Keratinocyte (primary cell): ENCODE results near the gene TRAM2. TPM values are rescaled to one million over a fixed set of nuclear protein-coding genes. Genes with fewer than 3 reads are reported as not detected.

Experiments
- DNase-seq: peaks from one replicate; pipeline ENCODE4 v3.0.0-alpha.2; 2011; ENCODE audit warnings: low read depth, missing footprints, low spot score
- FAIRE-seq: peaks from 2 replicates; lab custom pipeline; 2011; peaks lifted over from hg19 to GRCh38; lab: Jason Lieb, UNC
- H2AFZ ChIP-seq: 2 replicates; pipeline ENCODE4 v1.6.0; 2012; ENCODE audit warnings: low read length, control low read depth, inconsistent platforms; ENCODE audit not compliant: control insufficient read depth
- H3K27ac ChIP-seq: 2 replicates; pipeline ENCODE4 v1.5.1; 2011; ENCODE audit warnings: low read length; ENCODE audit not compliant: control insufficient read depth, insufficient read depth
- H3K27me3 ChIP-seq: 3 replicates; pipeline ENCODE4 v1.6.0; 2011; ENCODE audit warnings: low read length; ENCODE audit not compliant: control insufficient read depth, insufficient read depth; ENCODE audit errors: extremely low read depth
- H3K36me3 ChIP-seq, 2 experiments: 2 replicates in 1 of 2; 3 replicates in 1 of 2; pipeline ENCODE4 v1.5.1; 2011; ENCODE audit warnings: low read length in 2 of 2, mild to moderate bottlenecking in 1 of 2; ENCODE audit not compliant: control insufficient read depth in 2 of 2, insufficient read depth in 2 of 2; ENCODE audit errors: extremely low read depth in 1 of 2
- H3K4me1 ChIP-seq: 3 replicates; pipeline ENCODE4 v1.5.1; 2011; ENCODE audit warnings: low read length; ENCODE audit not compliant: control insufficient read depth, insufficient read depth; ENCODE audit errors: extremely low read depth
- H3K4me2 ChIP-seq: 3 replicates; pipeline ENCODE4 v1.6.0; 2011; ENCODE audit warnings: low read depth, low read length; ENCODE audit not compliant: control insufficient read depth, insufficient read depth; ENCODE audit errors: extremely low read depth
- H3K4me3 ChIP-seq, 3 experiments: fragments of 200-600 bp in 1 of 3; sonication (generic) in 1 of 3; 2 replicates in 2 of 3; 3 replicates in 1 of 3; pipeline ENCODE4 v1.5.1; 2011 to 2016; ENCODE audit warnings: low read length in 3 of 3, mild to moderate bottlenecking in 3 of 3, control low read depth in 2 of 3, inconsistent platforms in 1 of 3, low read depth in 1 of 3, mixed read lengths in 1 of 3, mixed run types in 1 of 3, moderate library complexity in 1 of 3; ENCODE audit not compliant: control insufficient read depth in 2 of 3, insufficient read depth in 2 of 3; ENCODE audit errors: extremely low read depth in 1 of 3
- H3K79me2 ChIP-seq: 2 replicates; pipeline ENCODE4 v1.6.0; 2012; ENCODE audit warnings: low read length; ENCODE audit not compliant: control insufficient read depth, insufficient read depth
- H3K9ac ChIP-seq: 3 replicates; pipeline ENCODE4 v1.6.0; 2011; ENCODE audit warnings: low read length; ENCODE audit not compliant: control insufficient read depth, insufficient read depth; ENCODE audit errors: extremely low read depth
- H3K9me1 ChIP-seq: 3 replicates; pipeline ENCODE4 v1.6.0; 2011; ENCODE audit warnings: low read length; ENCODE audit not compliant: control insufficient read depth, insufficient read depth; ENCODE audit errors: extremely low read depth
- H3K9me3 ChIP-seq: 2 replicates; pipeline ENCODE4 v1.5.1; 2012; ENCODE audit warnings: low read depth, low read length; ENCODE audit not compliant: control insufficient read depth
- H4K20me1 ChIP-seq: 3 replicates; pipeline ENCODE4 v1.6.0; 2011; ENCODE audit warnings: low read length; ENCODE audit not compliant: control insufficient read depth, insufficient read depth; ENCODE audit errors: extremely low read depth
- CTCF ChIP-seq, 3 experiments: IDR thresholded peaks in 1 of 3; conservative IDR thresholded peaks in 1 of 3; optimal IDR thresholded peaks in 1 of 3; 2 replicates in 2 of 3; 3 replicates in 1 of 3; pipeline versions ENCODE3 to v1.5.1; 2011; ENCODE audit warnings: low read length in 3 of 3, mild to moderate bottlenecking in 3 of 3, moderate library complexity in 2 of 3, control low read depth in 1 of 3, inconsistent platforms in 1 of 3; ENCODE audit not compliant: insufficient read depth in 2 of 3; ENCODE audit errors: extremely low read depth in 1 of 3
- EZH2 ChIP-seq: IDR thresholded peaks from one replicate; pipeline ENCODE4 v1.6.1; 2012; ENCODE audit warnings: inconsistent platforms, mild to moderate bottlenecking, low read length, moderate library complexity
- dilution Hi-C: fragments of 300-500 bp; cut with MboI; formaldehyde crosslinking; loops from one replicate; pipeline ENCODE4 v1.7.0; 2020; ENCODE audit warnings: low sequenced_read_pairs; ENCODE audit not compliant: extremely low pct_ligation_motif_present
- polyA plus RNA-seq, 5 experiments: library from polyadenylated mRNA; depleted of rRNA in 3 of 5; stranded (reverse) in 3 of 5; stranded (forward) in 1 of 5; unstranded in 1 of 5; fragments of >200 nt; gene quantifications; 1 replicate in 1 of 5; 2 replicates in 3 of 5; 3 replicates in 1 of 5; pipeline versions ENCODE4 v1.2.1 to v1.2.3, GENCODE V29; 2011 to 2012; ENCODE audit warnings: missing spikeins in 2 of 5, low read depth in 1 of 5, low replicate concordance in 1 of 5

Gene TRAM2
- polyA plus RNA-seq, 1 donor (not counting 4 experiments of a cell fraction or from before 2014, with no cell fraction given) = 9.2 TPM

GRCh38 chr6:52513464-52513863 lies 63.4 kb downstream of the TRAM2 start:
- H4K20me1 ChIP-seq = no peaks in the 10 kb centered on the region
- TF ChIP-seq EZH2 (no peak), CTCF (optimal IDR thresholded peaks at IDR 0.05 in 1 of 3, IDR thresholded peaks at IDR 0.05 in 1 of 3, conservative IDR thresholded peaks at IDR 0.05 in 1 of 3; ENCODE audit: extremely low read depth in 1 of 3, insufficient read depth in 2 of 3, low read length in 3 of 3) (no peak)
- no peak overlapping the region for H3K9ac ChIP-seq
- DNase-seq (no peak), FAIRE-seq (no peak)
- H3K27ac ChIP-seq = no peak overlapping the region
- no peaks in the 10 kb centered on the region for H3K9me3 ChIP-seq
- H3K9me1 ChIP-seq = no peaks in the 10 kb centered on the region
- no peak overlapping the region for H3K4me3 ChIP-seq
- H3K79me2 ChIP-seq = peaks cover 3% of the 10 kb centered on the region
- no peak overlapping the region for H2AFZ ChIP-seq
- dilution Hi-C loops = no loop called here
- H3K27me3 ChIP-seq = no peaks in the 10 kb centered on the region
- H3K36me3 ChIP-seq = peaks cover 3 to 22% of the 10 kb centered on the region in 2 experiments
- peaks cover 69% of the 10 kb centered on the region for H3K4me1 ChIP-seq
- no peak overlapping the region for H3K4me2 ChIP-seq

DNA sequence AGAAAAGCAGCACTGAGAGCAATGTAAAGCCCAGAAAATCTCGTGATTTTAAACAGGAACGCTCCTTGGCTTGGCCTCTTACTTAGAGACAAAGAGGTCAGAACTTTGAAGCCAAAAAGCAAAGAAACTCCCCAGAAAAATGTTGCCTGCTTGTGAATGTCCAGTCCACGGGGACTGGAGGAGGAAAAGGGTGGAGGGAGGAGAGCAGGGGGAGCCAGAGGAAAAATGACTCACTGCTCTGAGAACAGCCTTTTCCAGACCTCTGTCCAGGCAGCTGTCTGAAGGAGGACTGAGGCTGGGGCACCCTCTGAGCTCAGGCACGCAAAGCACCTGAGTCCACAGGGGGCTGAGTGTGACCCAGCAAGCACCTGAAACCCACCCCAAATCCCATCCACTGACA lies 64.7 kb downstream of the TRAM2 start:
- Histone ChIP-seq H3K4me1 (peaks cover 61% of the 10 kb centered on the region), H3K9me3 (no peaks in the 10 kb centered on the region), H3K9me1 (no peaks in the 10 kb centered on the region), H3K4me3 (no peak overlapping the region), H3K9ac (peak overlapping the region; percentile 6), H3K27me3 (no peaks in the 10 kb centered on the region), H2AFZ (no peak overlapping the region), H4K20me1 (no peaks in the 10 kb centered on the region), H3K79me2 (peaks cover 3% of the 10 kb centered on the region), H3K27ac (peak overlapping the region; percentile 15), H3K36me3 (peaks cover 3 to 24% of the 10 kb centered on the region in 2 experiments), H3K4me2 (no peak overlapping the region)
- dilution Hi-C loops = no loop called here
- DNase-seq (no peak), FAIRE-seq (no peak)
- TF ChIP-seq EZH2 (no peak), CTCF (optimal IDR thresholded peaks at IDR 0.05 in 1 of 3, IDR thresholded peaks at IDR 0.05 in 1 of 3, conservative IDR thresholded peaks at IDR 0.05 in 1 of 3; ENCODE audit: extremely low read depth in 1 of 3, insufficient read depth in 2 of 3, low read length in 3 of 3) (no peak)
